Activated T-helper 17 cell treated with anti-CD3 and anti-CD28 coated beads, Interleukin-2, amount 50 U/mL, for 72 hours (primary cell): Measurements from ENCODE around the gene LATS2. TPM values are rescaled to one million over a fixed set of nuclear protein-coding genes. Genes with fewer than 3 reads are reported as not detected.
"Not testable (repeated sequence)": the region's sequence is repeated elsewhere in the genome, so short reads cannot be mapped to it uniquely, and the experiment has no call there.

Source experiments
- ATAC-seq: fragments of 150-1000 bp; cut with Tn5 transposase; replicated peaks from 2 replicates; pipeline ENCODE4 v1.10.0; 2021; ENCODE audit warnings: mild to moderate bottlenecking, moderate library complexity
- H3K27ac Mint-ChIP-seq: one replicate; pipeline ENCODE4 v1.8.0; 2022; ENCODE audit warnings: mixed read lengths
- H3K27me3 Mint-ChIP-seq: one replicate; pipeline ENCODE4 v1.8.0; 2022; ENCODE audit warnings: mixed read lengths
- H3K36me3 Mint-ChIP-seq: one replicate; pipeline ENCODE4 v1.8.0; 2022; ENCODE audit warnings: low read depth, mild to moderate bottlenecking, mixed read lengths
- H3K4me1 Mint-ChIP-seq: one replicate; pipeline ENCODE4 v1.8.0; 2022; ENCODE audit warnings: mixed read lengths
- H3K4me3 Mint-ChIP-seq: one replicate; pipeline ENCODE4 v1.8.0; 2022; ENCODE audit warnings: mild to moderate bottlenecking, mixed read lengths
- H3K9me3 Mint-ChIP-seq: one replicate; pipeline ENCODE4 v1.8.0; 2022; ENCODE audit warnings: mixed read lengths
- total RNA-seq, 2 donors: library from RNA; stranded (reverse); gene quantifications; one replicate each; pipeline ENCODE4 v1.2.3, GENCODE V29; 2022

The LATS2 gene
- total RNA-seq, 2 donors from 2014 or later, result 4.9 to 9.2 TPM

DNA sequence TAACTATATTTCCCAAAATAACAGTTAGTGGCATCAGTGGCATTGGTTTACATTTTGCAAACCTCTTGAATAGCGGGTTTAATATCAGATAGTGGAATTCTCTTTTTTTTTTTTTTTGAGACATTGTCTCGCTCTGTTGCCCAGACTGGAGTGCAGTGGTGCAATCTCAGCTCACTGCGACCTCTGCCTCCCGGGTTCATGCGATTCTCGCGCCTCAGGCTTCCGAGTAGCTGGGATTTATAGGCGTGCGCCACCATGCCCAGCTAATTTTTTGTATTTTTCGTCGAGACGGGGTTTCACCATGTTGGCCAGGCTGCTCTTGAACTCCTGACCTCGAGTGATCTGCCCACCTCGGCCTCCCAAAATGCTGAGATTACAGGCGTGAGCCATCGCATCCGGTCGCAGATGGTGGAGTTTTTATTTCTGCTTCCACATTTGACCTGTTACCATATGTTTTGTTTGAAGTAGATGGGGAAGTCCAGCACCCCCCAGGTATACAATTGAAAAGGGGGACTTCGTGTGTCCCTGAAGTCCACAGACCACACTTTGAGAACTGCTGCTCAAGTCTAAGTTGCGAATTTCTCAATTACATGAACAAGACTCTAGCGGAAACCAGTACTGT, 118.3 kb downstream of the LATS2 start:
- no peaks in the 10 kb centered on the region for H3K36me3 Mint-ChIP-seq
- no peak overlapping the region for H3K4me3 Mint-ChIP-seq
- H3K9me3 Mint-ChIP-seq, result no peaks in the 10 kb centered on the region
- no peak overlapping the region for H3K27ac Mint-ChIP-seq
- ATAC-seq, result no peak
- H3K4me1 Mint-ChIP-seq, result peaks cover 4% of the 10 kb centered on the region
- H3K27me3 Mint-ChIP-seq, result peaks cover 44% of the 10 kb centered on the region

DNA sequence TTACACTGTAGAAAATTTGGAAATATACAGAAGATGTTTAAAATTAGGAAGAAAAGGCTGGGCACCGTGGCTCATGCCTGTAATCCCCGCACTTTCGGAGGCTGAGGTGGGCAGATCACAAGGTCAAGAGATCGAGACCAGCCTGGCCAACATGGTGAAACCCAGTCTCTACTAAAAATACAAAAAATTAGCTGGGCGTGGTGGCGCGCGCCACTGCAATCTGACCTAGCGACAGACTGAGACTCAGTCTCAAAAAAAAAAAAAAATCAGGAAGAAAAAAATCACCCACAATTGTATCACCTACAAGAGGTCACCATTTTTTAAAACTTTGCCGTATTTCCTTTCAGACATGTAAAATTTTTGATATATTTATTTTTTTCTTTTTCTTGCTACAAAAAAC, 120.9 kb downstream of the LATS2 start:
- H3K36me3 Mint-ChIP-seq, H3K4me3 Mint-ChIP-seq, H3K9me3 Mint-ChIP-seq, H3K4me1 Mint-ChIP-seq, H3K27ac Mint-ChIP-seq, ATAC-seq: not testable (repeated sequence)
- peaks cover 30% of the 10 kb centered on the region for H3K27me3 Mint-ChIP-seq

DNA sequence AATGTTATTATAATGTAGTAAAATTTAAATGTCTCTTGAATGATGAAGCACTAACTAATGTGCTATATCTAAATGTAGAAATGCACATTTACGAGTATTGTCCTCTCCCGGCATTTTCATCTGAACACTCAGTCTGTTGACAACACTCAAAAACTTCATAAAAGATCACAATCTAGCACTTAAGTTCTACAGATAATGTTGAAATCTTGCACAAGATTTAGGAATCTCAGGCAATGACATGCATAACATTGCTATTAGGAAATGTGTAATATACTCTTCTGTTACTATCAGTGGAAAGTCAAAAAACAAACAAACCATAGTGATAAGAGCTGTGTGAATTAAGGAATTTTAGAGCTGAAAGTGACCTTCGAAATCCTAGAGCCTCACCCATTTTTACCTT, 121.3 kb downstream of the LATS2 start:
- H3K27ac Mint-ChIP-seq, result no peak overlapping the region
- H3K4me3 Mint-ChIP-seq, result no peak overlapping the region
- H3K9me3 Mint-ChIP-seq, result no peaks in the 10 kb centered on the region
- no peak for ATAC-seq
- no peaks in the 10 kb centered on the region for H3K36me3 Mint-ChIP-seq
- H3K4me1 Mint-ChIP-seq, result peaks cover 4% of the 10 kb centered on the region
- H3K27me3 Mint-ChIP-seq, result peaks cover 27% of the 10 kb centered on the region

DNA sequence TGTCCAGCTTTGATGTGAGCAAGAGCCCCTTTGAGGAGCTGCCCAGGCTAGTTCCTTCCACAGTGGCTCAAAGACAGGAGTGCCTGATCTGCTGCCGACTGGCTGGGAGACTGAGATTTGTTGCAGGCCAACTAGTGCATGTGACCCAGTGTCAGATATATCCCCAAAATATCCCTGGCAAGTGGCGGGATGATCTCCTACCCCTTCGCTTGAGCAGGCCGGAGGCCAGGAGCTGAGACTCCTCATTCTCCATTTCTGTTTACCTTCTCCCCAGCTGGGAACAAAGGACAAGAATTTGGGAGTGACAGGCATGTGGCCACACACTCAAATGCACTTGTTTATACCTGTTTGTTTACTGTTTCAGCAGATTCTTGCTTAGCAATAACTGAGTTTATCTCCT, 121.7 kb downstream of the LATS2 start:
- H3K27me3 Mint-ChIP-seq, result peaks cover 27% of the 10 kb centered on the region
- no peak overlapping the region for H3K27ac Mint-ChIP-seq
- ATAC-seq, result no peak
- no peaks in the 10 kb centered on the region for H3K36me3 Mint-ChIP-seq
- H3K4me1 Mint-ChIP-seq, result peaks cover 4% of the 10 kb centered on the region
- H3K4me3 Mint-ChIP-seq, result no peak overlapping the region
- no peaks in the 10 kb centered on the region for H3K9me3 Mint-ChIP-seq

DNA sequence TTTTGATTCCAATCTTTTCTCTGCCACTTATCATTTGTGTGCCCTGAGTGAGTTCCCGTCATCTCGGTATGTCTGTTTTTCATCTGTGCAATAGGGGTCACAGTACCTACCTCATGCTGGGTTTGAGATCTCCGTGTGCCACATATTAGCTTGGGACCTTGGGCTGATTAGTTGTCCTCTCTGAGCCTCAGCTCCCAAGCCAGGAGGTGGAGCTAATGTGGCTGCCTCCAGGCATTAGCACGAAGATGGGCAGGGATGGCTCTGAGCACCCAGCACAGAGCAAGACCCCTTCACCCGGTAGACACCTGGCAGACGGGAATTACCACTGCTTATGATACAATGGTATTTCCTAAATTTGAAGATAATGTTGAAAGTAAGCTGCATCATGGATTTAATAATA, 123.1 kb downstream of the LATS2 start:
- no peaks in the 10 kb centered on the region for H3K36me3 Mint-ChIP-seq
- peaks cover 22% of the 10 kb centered on the region for H3K27me3 Mint-ChIP-seq

DNA sequence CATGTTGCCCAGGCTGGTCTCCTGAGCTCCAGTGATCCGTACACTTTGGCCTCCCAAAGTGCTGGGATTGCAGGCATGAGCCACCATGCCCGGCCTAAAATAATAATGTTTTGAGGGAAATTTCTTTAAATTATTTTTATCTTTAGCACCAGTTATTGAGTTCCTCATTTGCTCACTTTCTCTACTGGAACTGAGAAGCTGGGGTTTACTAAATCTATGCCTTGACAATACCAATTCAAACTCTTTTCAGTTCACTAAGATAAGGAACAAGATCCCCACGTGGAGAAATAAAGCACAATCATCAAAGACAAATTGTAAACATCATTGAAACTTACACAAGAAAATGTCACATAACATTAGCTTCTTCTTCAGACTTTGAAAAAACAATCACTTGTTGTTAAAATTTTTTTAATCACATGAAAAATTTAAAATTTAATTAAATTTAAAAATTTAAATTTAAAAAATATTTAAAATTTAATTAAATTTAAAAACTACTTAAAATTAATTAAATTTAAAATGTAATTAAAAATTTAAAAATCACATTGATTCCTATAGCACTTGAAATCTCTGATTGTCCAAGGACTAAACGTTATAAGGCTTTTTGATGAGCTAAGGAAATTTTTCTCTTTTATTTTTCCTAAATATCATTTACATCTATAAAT, 133.7 kb downstream of the LATS2 start:
- Mint-ChIP-seq H3K27ac (no peak overlapping the region), H3K27me3 (no peaks in the 10 kb centered on the region), H3K9me3 (no peaks in the 10 kb centered on the region), H3K4me3 (no peak overlapping the region), H3K4me1 (no peaks in the 10 kb centered on the region), H3K36me3 (no peaks in the 10 kb centered on the region)
- no peak for ATAC-seq

More for the DNA sequence above, 123.1 kb downstream of the LATS2 start:
- no peak overlapping the region for H3K4me3 Mint-ChIP-seq
- no peak for ATAC-seq
- H3K4me1 Mint-ChIP-seq, result no peaks in the 10 kb centered on the region
- no peaks in the 10 kb centered on the region for H3K9me3 Mint-ChIP-seq
- H3K27ac Mint-ChIP-seq, result no peak overlapping the region

DNA sequence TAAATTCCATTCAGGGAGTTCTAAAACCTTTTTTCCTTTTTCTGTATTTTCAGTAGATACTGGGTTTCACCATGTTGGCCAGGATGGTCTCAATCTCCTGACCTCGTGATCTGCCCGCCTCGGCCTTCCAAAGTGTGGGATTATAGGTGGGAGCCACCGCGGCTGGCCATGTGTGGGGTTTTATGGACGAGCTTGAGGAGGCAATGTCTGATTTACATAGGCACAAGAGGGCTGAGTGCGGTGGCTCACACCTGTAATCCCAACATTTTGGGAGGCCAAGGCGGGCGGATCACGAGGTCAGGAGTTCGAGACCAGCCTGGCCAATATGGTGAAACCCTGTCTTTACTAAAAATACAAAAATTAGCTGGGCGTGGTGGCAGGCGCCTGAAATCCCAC, 136.0 kb downstream of the LATS2 start:
- H3K27me3 Mint-ChIP-seq, H3K4me1 Mint-ChIP-seq, H3K36me3 Mint-ChIP-seq, H3K9me3 Mint-ChIP-seq, H3K4me3 Mint-ChIP-seq, H3K27ac Mint-ChIP-seq, ATAC-seq: not testable (repeated sequence)

DNA sequence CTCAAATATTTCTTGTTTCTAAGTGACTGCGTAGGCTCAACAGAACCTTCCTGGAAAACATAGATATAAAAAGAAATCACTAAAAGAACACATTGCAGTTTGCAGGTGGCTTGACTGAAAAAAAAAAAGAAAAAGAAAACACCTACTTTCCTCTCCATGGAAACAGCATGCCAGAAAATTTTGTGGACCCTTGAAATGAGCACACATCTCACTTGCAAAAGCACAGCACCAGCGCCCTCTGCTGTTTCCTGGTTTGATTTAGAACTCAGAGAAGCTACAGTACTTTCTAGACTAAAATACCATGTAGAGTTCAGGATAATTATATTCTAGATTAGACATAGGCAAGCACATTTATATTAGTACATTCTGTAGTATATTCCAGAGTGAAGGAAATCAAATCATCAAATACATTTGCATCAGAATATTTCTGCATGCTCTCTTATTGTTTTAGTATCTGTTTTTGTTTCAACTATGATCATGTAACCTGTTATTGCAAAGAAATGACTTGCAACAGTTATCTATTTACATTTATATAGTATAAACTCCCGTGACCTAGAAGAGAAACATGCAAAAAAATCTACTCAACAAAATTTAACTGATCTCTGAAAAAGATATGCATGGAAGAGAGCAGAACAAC, 136.5 kb downstream of the LATS2 start:
- Mint-ChIP-seq H3K27ac (no peak overlapping the region), H3K4me1 (no peaks in the 10 kb centered on the region)
- ATAC-seq, result peak; percentile 32

DNA sequence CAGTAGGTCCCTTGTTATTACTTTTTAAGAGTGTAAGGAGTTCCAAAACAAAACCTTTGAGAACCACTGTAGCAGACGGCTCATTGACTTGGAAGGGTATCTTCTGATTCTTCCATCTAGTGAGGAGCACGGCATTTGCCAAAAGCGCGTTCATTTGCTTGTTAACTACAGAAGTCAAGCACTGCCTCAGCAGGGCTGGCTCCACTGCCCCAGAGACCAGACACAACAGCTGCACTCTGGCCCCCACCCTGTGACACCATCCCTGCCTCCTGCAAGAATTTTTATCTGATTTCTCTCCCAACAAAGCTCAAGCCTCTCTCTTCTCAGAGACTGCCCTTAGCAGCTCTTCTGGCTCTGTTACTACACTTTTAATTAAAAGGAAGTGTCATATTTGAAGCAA, 138.1 kb downstream of the LATS2 start:
- no peak for ATAC-seq
- H3K9me3 Mint-ChIP-seq, result no peaks in the 10 kb centered on the region

More for the DNA sequence above, 136.5 kb downstream of the LATS2 start:
- Mint-ChIP-seq H3K36me3 (no peaks in the 10 kb centered on the region), H3K4me3 (no peak overlapping the region), H3K9me3 (no peaks in the 10 kb centered on the region), H3K27me3 (no peaks in the 10 kb centered on the region)

More for the DNA sequence above, 138.1 kb downstream of the LATS2 start:
- Mint-ChIP-seq H3K27me3 (no peaks in the 10 kb centered on the region), H3K27ac (no peak overlapping the region), H3K4me1 (no peaks in the 10 kb centered on the region), H3K4me3 (no peak overlapping the region), H3K36me3 (no peaks in the 10 kb centered on the region)

Other genes with a start within 250 kb of the LATS2 start
- gene XPO4, start 158.8 kb downstream of the LATS2 start, total RNA-seq, result 10 to 100 TPM; 24.3 to 35.8 TPM
- gene SAP18, start 78.5 kb upstream of the LATS2 start, total RNA-seq, result 100 to 1,000 TPM; 187 to 240 TPM
- 10 to 100 TPM; 29.5 to 48.6 TPM for gene SKA3, start 115.0 kb upstream of the LATS2 start, total RNA-seq
- 10 to 100 TPM; 14.7 to 23.7 TPM for gene MRPL57, start 115.1 kb upstream of the LATS2 start, total RNA-seq